SK-N-SH (cell line): ENCODE measurements around the gene COQ8B. TPM values are rescaled to one million over a fixed set of nuclear protein-coding genes. Genes with fewer than 3 reads are reported as not detected.
A peak's percentile ranks its signal among the peaks of the same experiment; 100 is the strongest.

Experiments used
- CTCF ChIA-PET: fragments of 300-600, 350-600 bp; formaldehyde crosslinking; extraction: SDS; loops from one replicate; lab custom pipeline; 2021; lab: Yijun Ruan, JAX
- POLR2A ChIA-PET: fragments of 350-600 bp; sonication (Branson Sonifier 250); formaldehyde crosslinking; extraction: SDS; loops from one replicate; lab custom pipeline; 2020; ENCODE audit warnings: antibody characterized with exemption, inconsistent platforms; lab: Yijun Ruan, JAX
- DNase-seq: peaks from one replicate; pipeline ENCODE4 v3.0.0; 2012
- H2AFZ ChIP-seq: fragments of 200-600 bp; sonication (generic); 2 replicates; pipeline ENCODE4 v1.8.1; 2016; ENCODE audit warnings: antibody characterized with exemption, mild to moderate bottlenecking, low read depth
- H3F3A ChIP-seq: fragments of 200-600 bp; sonication (generic); replicated peaks from 2 replicates; pipeline ENCODE3; 2016; ENCODE audit warnings: antibody characterized with exemption, mild to moderate bottlenecking; ENCODE audit not compliant: insufficient read depth
- H3K27ac ChIP-seq, 2 experiments: fragments of 200-500 bp in 1 of 2; fragments of 200-600 bp in 1 of 2; sonication (Bioruptor generic) in 1 of 2; sonication (generic), shearing (Covaris generic) in 1 of 2; 2 replicates each; pipeline versions ENCODE4 v1.5.1 to v1.6.1; 2014 to 2016; ENCODE audit warnings: low read depth in 2 of 2, inconsistent platforms in 1 of 2, low read length in 1 of 2, mild to moderate bottlenecking in 1 of 2, mixed read lengths in 1 of 2
- H3K27me3 ChIP-seq: fragments of 200-600 bp; sonication (generic), shearing (Covaris generic); 2 replicates; pipeline ENCODE4 v1.6.1; 2016; ENCODE audit warnings: mixed run types; ENCODE audit not compliant: insufficient read depth
- H3K36me3 ChIP-seq, 2 experiments: fragments of 200-500 bp in 1 of 2; fragments of 200-600 bp in 1 of 2; sonication (Bioruptor generic) in 1 of 2; sonication (generic) in 1 of 2; replicated peaks in 1 of 2; 2 replicates each; pipeline versions ENCODE3 to v1.5.1; 2014 to 2016; ENCODE audit warnings: low read length in 1 of 2, mild to moderate bottlenecking in 1 of 2; ENCODE audit not compliant: insufficient read depth in 2 of 2, control insufficient read depth in 1 of 2
- H3K4me1 ChIP-seq, 2 experiments: fragments of 200-500 bp in 1 of 2; fragments of 200-600 bp in 1 of 2; sonication (Bioruptor generic) in 1 of 2; sonication (generic), shearing (Covaris generic) in 1 of 2; 2 replicates each; pipeline versions ENCODE4 v1.5.1 to v1.6.1; 2014 to 2016; ENCODE audit warnings: low read depth in 1 of 2, low read length in 1 of 2, mixed run types in 1 of 2; ENCODE audit not compliant: insufficient read depth in 2 of 2, control insufficient read depth in 1 of 2
- H3K4me2 ChIP-seq: fragments of 200-600 bp; sonication (generic), shearing (Covaris generic); 2 replicates; pipeline ENCODE4 v1.6.1; 2017; ENCODE audit warnings: mixed run types
- H3K4me3 ChIP-seq, 2 experiments: fragments of 200-500 bp in 1 of 2; fragments of 200-600 bp in 1 of 2; sonication (Bioruptor generic) in 1 of 2; sonication (generic), shearing (Covaris generic) in 1 of 2; 2 replicates each; pipeline versions ENCODE4 v1.5.1 to v1.8.1; 2014 to 2016; ENCODE audit warnings: low read depth in 2 of 2, inconsistent platforms in 1 of 2, low read length in 1 of 2, mild to moderate bottlenecking in 1 of 2, mixed read lengths in 1 of 2, moderate library complexity in 1 of 2
- H3K79me2 ChIP-seq: fragments of 200-600 bp; sonication (generic); 2 replicates; pipeline ENCODE4 v1.8.1; 2017; ENCODE audit warnings: mild to moderate bottlenecking; ENCODE audit not compliant: insufficient read depth
- H3K9ac ChIP-seq: fragments of 200-600 bp; sonication (generic); 2 replicates; pipeline ENCODE4 v1.6.1; 2017; ENCODE audit warnings: mixed run types
- H3K9me2 ChIP-seq: fragments of 200-600 bp; sonication (generic); 2 replicates; pipeline ENCODE4 v1.6.1; 2017; ENCODE audit warnings: mixed run types
- H3K9me3 ChIP-seq: fragments of 200-600 bp; sonication (generic); 2 replicates; pipeline ENCODE4 v1.6.1; 2017; ENCODE audit warnings: mixed run types, mild to moderate bottlenecking, moderate library complexity
- H4K20me1 ChIP-seq: fragments of 200-600 bp; sonication (generic); 2 replicates; pipeline ENCODE4 v1.6.1; 2017; ENCODE audit warnings: mild to moderate bottlenecking, mixed run types; ENCODE audit not compliant: insufficient read depth
- CHD2 ChIP-seq: fragments of 150-350 bp; IDR thresholded peaks from 2 replicates; pipeline ENCODE4 v1.6.1; 2018; ENCODE audit warnings: low read length; ENCODE audit not compliant: partially characterized antibody
- ELF1 ChIP-seq: IDR thresholded peaks from 2 replicates; pipeline ENCODE4 v1.4.0; 2012
- EP300 ChIP-seq, 2 experiments: IDR thresholded peaks; 2 replicates each; pipeline versions ENCODE4 v1.4.0 to v1.6.1; 2012; ENCODE audit warnings: borderline replicate concordance in 1 of 2, low read depth in 1 of 2, low read length in 1 of 2
- EZH2phosphoT487 ChIP-seq: fragments of 200-600 bp; sonication (generic); IDR thresholded peaks from 2 replicates; pipeline ENCODE4 v1.6.1; 2017; ENCODE audit warnings: low read depth, mixed run types, mild to moderate bottlenecking, antibody characterized with exemption, moderate library complexity, borderline replicate concordance
- FOXM1 ChIP-seq: IDR thresholded peaks from 2 replicates; pipeline ENCODE4 v1.4.0; 2012; ENCODE audit warnings: low read depth, mild to moderate bottlenecking
- GABPA ChIP-seq: IDR thresholded peaks from 2 replicates; pipeline ENCODE4 v1.4.0; 2012; ENCODE audit warnings: low read depth, mild to moderate bottlenecking
- GATA2 ChIP-seq: sonication (generic); formaldehyde crosslinking; IDR thresholded peaks from 2 replicates; pipeline ENCODE4 v1.5.0; 2020; ENCODE audit warnings: mild to moderate bottlenecking, missing genetic modification reagents
- JUND ChIP-seq: IDR thresholded peaks from 2 replicates; pipeline ENCODE4 v1.4.0; 2012
- MEF2A ChIP-seq: IDR thresholded peaks from 2 replicates; pipeline ENCODE4 v1.4.0; 2012; ENCODE audit warnings: low read depth, borderline replicate concordance
- MXI1 ChIP-seq: IDR thresholded peaks from 2 replicates; pipeline ENCODE4 v1.6.1; 2012; ENCODE audit warnings: mild to moderate bottlenecking, low read depth, low read length, improper control_type of control experiment
- NFIC ChIP-seq: IDR thresholded peaks from 2 replicates; pipeline ENCODE4 v1.4.0; 2012; ENCODE audit warnings: borderline replicate concordance
- NRF1 ChIP-seq: IDR thresholded peaks from 2 replicates; pipeline ENCODE4 v1.6.1; 2012; ENCODE audit warnings: low read depth, mild to moderate bottlenecking, low read length
- POLR2AphosphoS5 ChIP-seq: IDR thresholded peaks from 2 replicates; pipeline ENCODE4 v1.6.1; 2012; ENCODE audit warnings: low read depth, low read length
- RXRA ChIP-seq: IDR thresholded peaks from 2 replicates; pipeline ENCODE4 v1.4.0; 2012; ENCODE audit warnings: low read depth, mild to moderate bottlenecking, borderline replicate concordance
- SMC3 ChIP-seq: IDR thresholded peaks from 2 replicates; pipeline ENCODE4 v1.6.1; 2012; ENCODE audit warnings: low read depth, low read length, improper control_type of control experiment
- TEAD4 ChIP-seq: IDR thresholded peaks from 2 replicates; pipeline ENCODE4 v1.4.0; 2012; ENCODE audit warnings: mild to moderate bottlenecking, borderline replicate concordance; ENCODE audit not compliant: insufficient read depth
- YY1 ChIP-seq: IDR thresholded peaks from 2 replicates; pipeline ENCODE4 v1.4.0; 2012; ENCODE audit warnings: low read depth, mild to moderate bottlenecking
- WGBS: methylation state at CpG from one replicate; pipeline ENCODE4 v1.1.6; 2017; ENCODE audit warnings: low lambda C conversion rate; 5-methylcytosine and 5-hydroxymethylcytosine counted together
- polyA plus RNA-seq, 3 experiments: library from polyadenylated mRNA; depleted of rRNA; stranded (reverse); fragments of >200 nt; gene quantifications; 2 replicates each; pipeline ENCODE4 v1.2.3, GENCODE V29; 2012
- TF ChIP-seq, protein P1 (sequence below): IDR thresholded peaks from 2 replicates; pipeline ENCODE4 v1.4.0; 2012; ENCODE audit warnings: low read depth
- TF ChIP-seq, protein P2 (sequence below): IDR thresholded peaks from 2 replicates; pipeline ENCODE4; 2012
- TF ChIP-seq, protein P3 (sequence below): fragments of 150-350 bp; IDR thresholded peaks from 2 replicates; pipeline ENCODE4 v1.6.1; 2016; ENCODE audit warnings: mild to moderate bottlenecking, low read depth, low read length
- TF ChIP-seq, protein P4 (sequence below): IDR thresholded peaks from 2 replicates; pipeline ENCODE4 v1.4.0; 2012; ENCODE audit warnings: low read depth, borderline replicate concordance

The COQ8B gene
- polyA plus RNA-seq, 1 of the 3 experiments (the other 2 are of a cell fraction) = 43.8 TPM

DNA sequence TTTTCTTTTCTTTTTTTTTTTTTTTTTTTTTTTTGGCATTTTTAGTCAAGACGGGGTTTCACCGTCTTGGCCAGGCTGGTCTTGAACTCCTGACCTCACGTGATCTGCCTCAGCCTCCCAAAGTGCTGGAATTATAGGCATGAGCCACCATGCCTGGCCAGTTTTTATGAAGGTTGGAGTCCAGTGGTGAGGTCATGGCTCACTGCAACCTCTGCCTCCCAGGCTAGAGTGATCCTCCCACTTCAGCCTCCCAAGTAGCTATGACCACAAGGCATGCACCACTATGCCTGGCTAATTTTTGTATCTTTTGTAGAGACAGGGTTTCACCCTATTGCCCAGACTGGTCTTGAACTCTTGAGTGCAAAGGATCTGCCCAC, 38.5 kb upstream of the COQ8B start:
- no peaks in the 10 kb centered on the region for H3K9me2 ChIP-seq
- H3K27me3 ChIP-seq = no peaks in the 10 kb centered on the region
- H2AFZ ChIP-seq = no peak overlapping the region
- peaks cover 82% of the 10 kb centered on the region for H3K79me2 ChIP-seq
- H3K36me3 ChIP-seq = peaks cover 21 to 39% of the 10 kb centered on the region in 2 experiments
- no peak overlapping the region for H3K4me2 ChIP-seq
- peaks cover 42% of the 10 kb centered on the region for H4K20me1 ChIP-seq
- 100% methylated on average over 3 of the region's 3 CpGs for WGBS
- H3K4me1 ChIP-seq = peaks cover 7 to 11% of the 10 kb centered on the region in 2 experiments; a peak in 2 of 4 replicates
- H3K9ac ChIP-seq = no peak overlapping the region
- no peak overlapping the region for H3K27ac ChIP-seq
- peaks cover 7% of the 10 kb centered on the region for H3F3A ChIP-seq
- POLR2A ChIA-PET = no interaction called here
- TF ChIP-seq NRF1 = no peak
- no peak for TF ChIP-seq YY1
- no peak for TF ChIP-seq MXI1
- TF ChIP-seq SMC3 = no peak
- no peak for TF ChIP-seq MEF2A
- no peak for TF ChIP-seq EZH2phosphoT487
- no peak for TF ChIP-seq POLR2AphosphoS5
- no peak for TF ChIP-seq JUND
- no peak for TF ChIP-seq FOXM1
- TF ChIP-seq, protein P1, sequence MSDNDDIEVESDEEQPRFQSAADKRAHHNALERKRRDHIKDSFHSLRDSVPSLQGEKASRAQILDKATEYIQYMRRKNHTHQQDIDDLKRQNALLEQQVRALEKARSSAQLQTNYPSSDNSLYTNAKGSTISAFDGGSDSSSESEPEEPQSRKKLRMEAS = no peak
- TF ChIP-seq, protein P2, sequence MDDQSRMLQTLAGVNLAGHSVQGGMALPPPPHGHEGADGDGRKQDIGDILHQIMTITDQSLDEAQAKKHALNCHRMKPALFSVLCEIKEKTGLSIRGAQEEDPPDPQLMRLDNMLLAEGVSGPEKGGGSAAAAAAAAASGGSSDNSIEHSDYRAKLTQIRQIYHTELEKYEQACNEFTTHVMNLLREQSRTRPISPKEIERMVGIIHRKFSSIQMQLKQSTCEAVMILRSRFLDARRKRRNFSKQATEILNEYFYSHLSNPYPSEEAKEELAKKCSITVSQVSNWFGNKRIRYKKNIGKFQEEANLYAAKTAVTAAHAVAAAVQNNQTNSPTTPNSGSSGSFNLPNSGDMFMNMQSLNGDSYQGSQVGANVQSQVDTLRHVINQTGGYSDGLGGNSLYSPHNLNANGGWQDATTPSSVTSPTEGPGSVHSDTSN = no peak
- TF ChIP-seq TEAD4 = no peak
- no peak for TF ChIP-seq GATA2 (CRISPR knock-in tag)
- TF ChIP-seq, protein P3, sequence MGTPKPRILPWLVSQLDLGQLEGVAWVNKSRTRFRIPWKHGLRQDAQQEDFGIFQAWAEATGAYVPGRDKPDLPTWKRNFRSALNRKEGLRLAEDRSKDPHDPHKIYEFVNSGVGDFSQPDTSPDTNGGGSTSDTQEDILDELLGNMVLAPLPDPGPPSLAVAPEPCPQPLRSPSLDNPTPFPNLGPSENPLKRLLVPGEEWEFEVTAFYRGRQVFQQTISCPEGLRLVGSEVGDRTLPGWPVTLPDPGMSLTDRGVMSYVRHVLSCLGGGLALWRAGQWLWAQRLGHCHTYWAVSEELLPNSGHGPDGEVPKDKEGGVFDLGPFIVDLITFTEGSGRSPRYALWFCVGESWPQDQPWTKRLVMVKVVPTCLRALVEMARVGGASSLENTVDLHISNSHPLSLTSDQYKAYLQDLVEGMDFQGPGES = no peak
- no peak for TF ChIP-seq CHD2
- no peak for TF ChIP-seq GABPA
- TF ChIP-seq EP300 (IDR thresholded peaks at IDR 0.05; ENCODE audit: borderline replicate concordance in 1 of 2, low read depth in 1 of 2, low read length in 1 of 2) = no peak
- TF ChIP-seq ELF1 = no peak
- H3K4me3 ChIP-seq = no peak overlapping the region
- DNase-seq = no peak
- CTCF ChIA-PET = no interaction called here
- H3K9me3 ChIP-seq = no peaks in the 10 kb centered on the region

DNA sequence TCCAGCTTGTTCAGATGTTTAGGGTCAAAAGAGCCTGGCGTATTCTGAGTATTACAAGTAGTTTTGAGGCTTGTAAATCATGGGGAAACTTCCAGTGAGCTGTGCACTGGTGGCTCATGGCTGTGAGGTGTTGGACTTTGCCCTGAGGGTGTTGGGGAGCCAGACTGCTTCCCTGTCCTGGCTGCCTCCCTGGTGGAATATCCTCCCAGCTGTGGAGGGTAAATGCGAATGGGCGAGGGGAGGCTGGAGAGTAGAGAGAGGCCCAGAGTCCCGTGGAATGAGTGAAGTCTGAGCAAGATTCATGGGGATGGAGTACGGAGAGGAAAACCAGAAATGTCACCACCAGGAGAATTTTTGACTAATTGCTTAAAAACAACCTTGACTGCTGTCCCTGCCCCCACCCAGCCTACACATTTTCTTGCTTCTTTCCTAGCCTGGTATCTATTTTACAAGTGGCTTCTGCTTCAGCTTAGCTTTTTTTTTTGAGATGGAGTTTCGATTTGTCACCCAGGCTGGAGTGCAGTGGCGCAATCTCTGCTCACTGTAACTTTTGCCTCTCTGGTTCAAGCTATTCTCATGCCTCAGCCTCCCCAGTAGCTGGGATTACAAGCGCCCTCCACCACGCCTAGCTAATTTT, 38.0 kb upstream of the COQ8B start:
- Histone ChIP-seq H3F3A (peaks cover 6% of the 10 kb centered on the region), H2AFZ (no peak overlapping the region), H3K27ac (no peak overlapping the region), H3K27me3 (no peaks in the 10 kb centered on the region), H3K4me2 (peak overlapping the region; percentile 38; the same call in 1 of the 2 replicates), H3K9ac (no peak overlapping the region; the same call in 1 of the 2 replicates), H3K9me3 (no peaks in the 10 kb centered on the region), H3K4me1 (peaks cover 10 to 14% of the 10 kb centered on the region in 2 experiments; a peak in 2 of 4 replicates), H3K9me2 (no peaks in the 10 kb centered on the region), H3K4me3 (no peak overlapping the region), H4K20me1 (peaks cover 42% of the 10 kb centered on the region), H3K79me2 (peaks cover 85% of the 10 kb centered on the region), H3K36me3 (peaks cover 15 to 34% of the 10 kb centered on the region in 2 experiments)
- TF ChIP-seq, protein P4, sequence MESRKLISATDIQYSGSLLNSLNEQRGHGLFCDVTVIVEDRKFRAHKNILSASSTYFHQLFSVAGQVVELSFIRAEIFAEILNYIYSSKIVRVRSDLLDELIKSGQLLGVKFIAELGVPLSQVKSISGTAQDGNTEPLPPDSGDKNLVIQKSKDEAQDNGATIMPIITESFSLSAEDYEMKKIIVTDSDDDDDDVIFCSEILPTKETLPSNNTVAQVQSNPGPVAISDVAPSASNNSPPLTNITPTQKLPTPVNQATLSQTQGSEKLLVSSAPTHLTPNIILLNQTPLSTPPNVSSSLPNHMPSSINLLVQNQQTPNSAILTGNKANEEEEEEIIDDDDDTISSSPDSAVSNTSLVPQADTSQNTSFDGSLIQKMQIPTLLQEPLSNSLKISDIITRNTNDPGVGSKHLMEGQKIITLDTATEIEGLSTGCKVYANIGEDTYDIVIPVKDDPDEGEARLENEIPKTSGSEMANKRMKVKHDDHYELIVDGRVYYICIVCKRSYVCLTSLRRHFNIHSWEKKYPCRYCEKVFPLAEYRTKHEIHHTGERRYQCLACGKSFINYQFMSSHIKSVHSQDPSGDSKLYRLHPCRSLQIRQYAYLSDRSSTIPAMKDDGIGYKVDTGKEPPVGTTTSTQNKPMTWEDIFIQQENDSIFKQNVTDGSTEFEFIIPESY = no peak
- TF ChIP-seq RXRA (no peak), NFIC (no peak), GABPA (no peak), POLR2AphosphoS5 (no peak)
- 93% methylated on average over 9 of the region's 9 CpGs for WGBS
- POLR2A ChIA-PET = no interaction called here
- no peak for DNase-seq
- CTCF ChIA-PET = interaction anchor here (0.6 kb wide), 1 partner anchor 1684 kb away, joined by 3 read pairs; no protein-coding TSS in a partner anchor
